PC-9 (cell line): Measurements from ENCODE around the gene TMEM63B. TPM values are rescaled to one million over a fixed set of nuclear protein-coding genes. Genes with fewer than 3 reads are reported as not detected.
"Not testable (repeated sequence)": the region's sequence is repeated elsewhere in the genome, so short reads cannot be mapped to it uniquely, and the experiment has no call there.

Source experiments
- BruUV-seq: library from RNA; stranded (reverse); fragments of 400-500 nt; replicated peaks from 2 replicates; lab custom pipeline; 2021; lab: Mats Ljungman, UMichigan
- CTCF ChIA-PET: fragments of 300-600 bp; sonication (Branson Sonifier 250); formaldehyde crosslinking; loops from one replicate; lab custom pipeline; 2022; ENCODE audit warnings: antibody characterized with exemption; lab: Charles Lee
- POLR2A ChIA-PET: fragments of 300-600 bp; sonication (Branson Sonifier 250); formaldehyde crosslinking; loops from one replicate; lab custom pipeline; 2022; ENCODE audit warnings: antibody characterized with exemption; ENCODE audit not compliant: unreplicated experiment; lab: Charles Lee
- DNase-seq, 2 experiments: peaks; one replicate each; pipeline versions ENCODE4 v3.0.0 to v3.0.0-alpha.2; 2015 to 2022; ENCODE audit warnings: mixed read lengths in 1 of 2
- H2AFZ ChIP-seq: fragments of 200-600 bp; sonication (generic); 2 replicates; pipeline ENCODE4 v1.8.1; 2017; ENCODE audit warnings: antibody characterized with exemption
- H3F3A ChIP-seq: fragments of 200-600 bp; sonication (generic); 2 replicates; pipeline ENCODE4 v1.8.1; 2017; ENCODE audit warnings: antibody characterized with exemption, mild to moderate bottlenecking, low read depth; ENCODE audit not compliant: insufficient read depth
- H3K27ac ChIP-seq: fragments of 200-600 bp; sonication (generic); 2 replicates; pipeline ENCODE4 v1.6.1; 2016; ENCODE audit warnings: mixed run types
- H3K27me3 ChIP-seq: fragments of 200-600 bp; sonication (generic); 2 replicates; pipeline ENCODE4 v1.6.1; 2016; ENCODE audit warnings: low read depth, mixed run types; ENCODE audit not compliant: insufficient read depth
- H3K36me3 ChIP-seq: fragments of 200-600 bp; sonication (generic); 2 replicates; pipeline ENCODE4 v1.6.1; 2016; ENCODE audit warnings: low read depth, mixed run types
- H3K4me1 ChIP-seq: fragments of 200-600 bp; sonication (generic); replicated peaks from 2 replicates; pipeline ENCODE4 v1.6.1; 2016; ENCODE audit warnings: mixed run types; ENCODE audit not compliant: insufficient read depth
- H3K4me2 ChIP-seq: fragments of 200-600 bp; sonication (generic); 2 replicates; pipeline ENCODE4 v1.6.1; 2017; ENCODE audit warnings: mixed run types
- H3K4me3 ChIP-seq: fragments of 200-600 bp; sonication (generic); 2 replicates; pipeline ENCODE4 v1.6.1; 2016; ENCODE audit warnings: mixed run types
- H3K79me2 ChIP-seq: fragments of 200-600 bp; sonication (generic); 2 replicates; pipeline ENCODE4 v1.6.1; 2017; ENCODE audit warnings: low read depth, mixed run types
- H3K9me2 ChIP-seq: fragments of 200-600 bp; sonication (generic); 2 replicates; pipeline ENCODE4 v1.8.1; 2017; ENCODE audit warnings: mild to moderate bottlenecking; ENCODE audit not compliant: insufficient read depth
- H3K9me3 ChIP-seq: fragments of 200-600 bp; sonication (generic); 2 replicates; pipeline ENCODE4 v1.8.1; 2016; ENCODE audit warnings: low read depth; ENCODE audit not compliant: insufficient read depth
- H4K20me1 ChIP-seq: fragments of 200-600 bp; sonication (generic); 2 replicates; pipeline ENCODE4 v1.8.1; 2017; ENCODE audit not compliant: insufficient read depth
- CTCF ChIP-seq: fragments of 200-600 bp; sonication (generic); conservative IDR thresholded peaks from 2 replicates; pipeline ENCODE4 v1.6.1; 2017; ENCODE audit warnings: mixed run types, antibody characterized with exemption, mild to moderate bottlenecking, moderate library complexity
- EZH2 ChIP-seq: fragments of 200-600 bp; sonication (generic); IDR thresholded peaks from 2 replicates; pipeline ENCODE4 v1.8.0; 2017; ENCODE audit warnings: antibody characterized with exemption, low read depth
- intact Hi-C: fragments of 100-400 bp; cut with micrococcal nuclease; formaldehyde crosslinking; loops from one replicate; pipeline ENCODE4 v1.10.0; 2022; ENCODE audit not compliant: unreplicated experiment
- total RNA-seq: library from RNA; stranded (reverse); gene quantifications from 2 replicates; pipeline ENCODE4 v1.2.3, GENCODE V29; 2021

TMEM63B gene
- total RNA-seq, 1 experiment from 2014 or later: 38.5 TPM

GRCh38 chr6:44180886-44181285 is 53.5 kb downstream of the TMEM63B start:
- Histone ChIP-seq H3K79me2 (no peaks in the 10 kb centered on the region), H3K27ac (no peak overlapping the region), H3K4me3 (no peak overlapping the region), H3K36me3 (no peaks in the 10 kb centered on the region), H3K27me3 (no peaks in the 10 kb centered on the region), H3K9me2 (no peaks in the 10 kb centered on the region), H3K4me2 (no peak overlapping the region), H3F3A (peaks cover 15% of the 10 kb centered on the region; the same call in 1 of the 2 replicates), H3K9me3 (no peaks in the 10 kb centered on the region), H3K4me1 (no peaks in the 10 kb centered on the region), H2AFZ (no peak overlapping the region), H4K20me1 (no peaks in the 10 kb centered on the region)
- no TSS peak for BruUV-seq
- TF ChIP-seq CTCF (no peak), EZH2 (no peak)
- ChIA-PET CTCF (interaction anchor here (0.7 kb wide), 1 partner anchor 512 kb away, joined by 3 read pairs; no protein-coding TSS in a partner anchor), POLR2A (no interaction called here)
- DNase-seq: no peak
- intact Hi-C loops: no loop called here

DNA sequence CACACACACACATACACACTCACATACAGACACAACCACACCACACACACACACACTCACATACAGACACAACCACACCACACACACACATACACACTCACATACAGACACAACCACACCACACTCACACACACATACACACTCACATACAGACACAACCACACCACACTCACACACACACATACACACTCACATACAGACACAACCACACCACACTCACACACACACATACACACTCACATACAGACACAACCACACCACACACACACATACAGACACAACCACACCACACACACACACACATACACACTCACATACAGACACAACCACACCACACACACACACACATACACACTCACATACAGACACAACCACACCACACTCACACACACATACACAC is 54.4 kb downstream of the TMEM63B start:
- intact Hi-C loops, H3K27ac ChIP-seq, CTCF ChIA-PET, H3K9me3 ChIP-seq, H3K27me3 ChIP-seq, BruUV-seq, DNase-seq, POLR2A ChIA-PET, H3K4me2 ChIP-seq, H3K79me2 ChIP-seq, H4K20me1 ChIP-seq, H3K4me3 ChIP-seq, H3K9me2 ChIP-seq, H3K36me3 ChIP-seq, H2AFZ ChIP-seq, H3K4me1 ChIP-seq: not testable (repeated sequence)
- H3F3A ChIP-seq: peaks cover 15% of the 10 kb centered on the region; the same call in 1 of the 2 replicates

- BruUV-seq: no TSS peak
- POLR2A ChIA-PET: interaction anchor here (0.6 kb wide), 1 partner anchor 54 kb away, joined by 17 read pairs; no protein-coding TSS in a partner anchor
- intact Hi-C loops: no loop called here
These were observed 55.6 kb downstream of the TMEM63B start for GRCh38 chr6:44182911-44183390.

More at GRCh38 chr6:44182911-44183390, 55.6 kb downstream of the TMEM63B start:
- H3K27me3 ChIP-seq: no peaks in the 10 kb centered on the region
- no peak for TF ChIP-seq CTCF
- no peak for TF ChIP-seq EZH2
- DNase-seq: no peak
- H3K4me2 ChIP-seq: no peak overlapping the region
- H3K4me1 ChIP-seq: no peaks in the 10 kb centered on the region
- CTCF ChIA-PET: interaction anchor here (0.6 kb wide), 1 partner anchor 36 kb away, joined by 3 read pairs; no protein-coding TSS in a partner anchor
- no peak overlapping the region for H3K27ac ChIP-seq
- no peak overlapping the region for H3K4me3 ChIP-seq
- H4K20me1 ChIP-seq: no peaks in the 10 kb centered on the region
- H3K9me3 ChIP-seq: no peaks in the 10 kb centered on the region
- no peaks in the 10 kb centered on the region for H3K9me2 ChIP-seq
- H3K79me2 ChIP-seq: no peaks in the 10 kb centered on the region
- H3F3A ChIP-seq: peaks cover 12% of the 10 kb centered on the region; the same call in 1 of the 2 replicates
- no peaks in the 10 kb centered on the region for H3K36me3 ChIP-seq
- H2AFZ ChIP-seq: no peak overlapping the region
